ENCODE results near the gene MRS2. TPM values are rescaled to one million over a fixed set of nuclear protein-coding genes. Genes with fewer than 3 reads are reported as not detected.

The MRS2 gene
- total RNA-seq, 1 experiment from 2014 or later, result 19.8 TPM

DNA sequence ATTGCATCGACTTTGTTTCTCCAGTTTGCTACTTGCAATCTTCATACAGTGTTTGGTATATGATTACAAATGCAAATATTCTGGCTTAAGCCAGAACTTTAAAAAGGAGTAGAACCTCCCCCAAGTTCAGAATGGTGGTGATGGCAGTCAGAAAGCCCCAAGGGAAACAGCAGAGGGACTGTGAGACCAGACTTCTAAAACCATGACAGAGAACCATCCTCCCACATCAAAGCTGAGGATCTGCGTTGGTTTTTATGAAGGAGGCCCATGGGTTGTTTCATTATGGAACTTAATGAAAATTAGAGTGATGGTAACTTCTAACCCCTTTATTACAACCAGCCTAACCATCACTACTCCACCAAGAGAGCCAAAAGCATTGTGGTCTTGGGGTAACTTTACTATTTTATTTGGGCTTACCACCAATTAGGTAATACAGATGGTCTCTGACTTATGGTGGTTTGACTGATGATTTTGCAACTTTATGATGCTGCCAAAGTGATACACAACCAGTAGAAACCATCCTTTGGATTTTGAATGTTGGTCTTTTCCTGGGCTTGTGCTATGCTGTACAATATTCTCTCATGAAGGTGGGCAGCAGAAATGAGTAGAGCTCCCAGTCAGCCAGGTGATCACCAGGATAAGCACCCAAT lies 10.9 kb upstream of the MRS2 start:
- POLR2A ChIA-PET (ENCODE audit: unreplicated experiment), result no interaction called here
- no peak for ATAC-seq

DNA sequence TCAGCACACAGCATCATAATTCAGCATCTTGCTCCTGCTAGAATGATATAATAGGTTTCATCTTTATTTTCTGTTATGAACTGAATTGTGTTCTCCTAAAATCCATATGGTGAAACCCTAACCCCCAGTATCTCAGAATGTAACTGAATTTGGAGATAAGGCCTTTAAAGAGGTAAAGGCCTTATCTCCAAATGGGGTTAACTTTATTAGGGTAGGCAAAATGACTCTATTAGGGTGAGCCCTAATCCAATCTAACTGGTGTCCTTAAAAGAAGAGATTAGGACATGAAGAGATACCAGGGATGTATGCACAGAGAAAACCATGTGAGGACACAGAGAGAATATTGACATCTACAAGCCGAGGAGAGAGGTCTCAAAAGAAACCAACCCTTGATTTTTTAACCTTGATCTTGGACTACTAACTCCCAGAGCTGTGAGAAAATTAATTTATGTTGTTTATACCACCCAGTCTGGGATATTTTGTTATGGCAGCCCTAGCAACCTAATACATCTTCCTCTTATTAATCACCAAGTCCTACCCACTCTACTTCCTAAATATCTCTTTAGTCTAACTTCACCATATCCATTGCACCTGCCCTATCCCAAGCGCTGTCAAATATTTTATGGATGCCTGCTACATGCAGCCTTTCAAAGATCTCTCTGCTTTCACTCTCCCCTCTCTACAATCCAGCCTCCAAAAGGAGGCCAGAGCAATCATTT lies 8.5 kb upstream of the MRS2 start:
- BruUV-seq (replicated peaks), result no TSS peak
- Histone ChIP-seq H3K36me3 (ENCODE audit: low read depth, low read length) (no peaks in the 10 kb centered on the region), H3K27me3 (ENCODE audit: low read length) (no peaks in the 10 kb centered on the region), H3K4me1 (ENCODE audit: insufficient read depth, low read length) (peaks cover 8% of the 10 kb centered on the region), H3F3A (ENCODE audit: low read length, unreplicated experiment) (no peaks in the 10 kb centered on the region), H4K20me1 (ENCODE audit: low read length) (no peaks in the 10 kb centered on the region), H3K9me2 (replicated peaks; ENCODE audit: low read length) (no peaks in the 10 kb centered on the region), H3K27ac (ENCODE audit: low read length) (no peak overlapping the region), H3K4me2 (ENCODE audit: low read length) (no peak overlapping the region), H3K79me2 (ENCODE audit: low read length) (no peaks in the 10 kb centered on the region), H3K9ac (ENCODE audit: low read length) (no peak overlapping the region), H3K4me3 (ENCODE audit: low read length) (no peak overlapping the region), H3K9me3 (ENCODE audit: low read length) (no peaks in the 10 kb centered on the region), H2AFZ (ENCODE audit: low read length) (no peak overlapping the region)
- CTCF ChIA-PET, result no interaction called here
- no peak for DNase-seq
- ATAC-seq, result no peak
- intact Hi-C loops (cut with micrococcal nuclease), result no loop called here
- POLR2A ChIA-PET (ENCODE audit: unreplicated experiment), result no interaction called here
- TF ChIP-seq EZH2 (IDR thresholded peaks at IDR 0.05; ENCODE audit: low read length, unreplicated experiment) (no peak), EZH2phosphoT487 (IDR thresholded peaks at IDR 0.05; ENCODE audit: borderline replicate concordance, low read length) (no peak)
- TF ChIP-seq, protein P1, sequence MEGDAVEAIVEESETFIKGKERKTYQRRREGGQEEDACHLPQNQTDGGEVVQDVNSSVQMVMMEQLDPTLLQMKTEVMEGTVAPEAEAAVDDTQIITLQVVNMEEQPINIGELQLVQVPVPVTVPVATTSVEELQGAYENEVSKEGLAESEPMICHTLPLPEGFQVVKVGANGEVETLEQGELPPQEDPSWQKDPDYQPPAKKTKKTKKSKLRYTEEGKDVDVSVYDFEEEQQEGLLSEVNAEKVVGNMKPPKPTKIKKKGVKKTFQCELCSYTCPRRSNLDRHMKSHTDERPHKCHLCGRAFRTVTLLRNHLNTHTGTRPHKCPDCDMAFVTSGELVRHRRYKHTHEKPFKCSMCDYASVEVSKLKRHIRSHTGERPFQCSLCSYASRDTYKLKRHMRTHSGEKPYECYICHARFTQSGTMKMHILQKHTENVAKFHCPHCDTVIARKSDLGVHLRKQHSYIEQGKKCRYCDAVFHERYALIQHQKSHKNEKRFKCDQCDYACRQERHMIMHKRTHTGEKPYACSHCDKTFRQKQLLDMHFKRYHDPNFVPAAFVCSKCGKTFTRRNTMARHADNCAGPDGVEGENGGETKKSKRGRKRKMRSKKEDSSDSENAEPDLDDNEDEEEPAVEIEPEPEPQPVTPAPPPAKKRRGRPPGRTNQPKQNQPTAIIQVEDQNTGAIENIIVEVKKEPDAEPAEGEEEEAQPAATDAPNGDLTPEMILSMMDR (conservative IDR thresholded peaks at IDR 0.05; ENCODE audit: low read depth, low read length), result no peak

More for the DNA sequence above, 10.9 kb upstream of the MRS2 start:
- CTCF ChIA-PET, result interaction anchor here (1.0 kb wide), 1 partner anchor 109 kb away, joined by 5 read pairs; no protein-coding TSS in a partner anchor
- Histone ChIP-seq H3F3A (ENCODE audit: low read length, unreplicated experiment) (no peaks in the 10 kb centered on the region), H3K4me2 (ENCODE audit: low read length) (no peak overlapping the region), H3K4me3 (ENCODE audit: low read length) (no peak overlapping the region), H3K27me3 (ENCODE audit: low read length) (no peaks in the 10 kb centered on the region), H2AFZ (ENCODE audit: low read length) (no peak overlapping the region), H3K36me3 (ENCODE audit: low read depth, low read length) (no peaks in the 10 kb centered on the region), H4K20me1 (ENCODE audit: low read length) (no peaks in the 10 kb centered on the region), H3K9me3 (ENCODE audit: low read length) (no peaks in the 10 kb centered on the region), H3K27ac (ENCODE audit: low read length) (no peak overlapping the region), H3K9me2 (replicated peaks; ENCODE audit: low read length) (no peaks in the 10 kb centered on the region), H3K79me2 (ENCODE audit: low read length) (no peaks in the 10 kb centered on the region), H3K9ac (ENCODE audit: low read length) (no peak overlapping the region), H3K4me1 (ENCODE audit: insufficient read depth, low read length) (peaks cover 8% of the 10 kb centered on the region)
- DNase-seq, result no peak
- BruUV-seq (replicated peaks), result no TSS peak
- TF ChIP-seq EZH2phosphoT487 (IDR thresholded peaks at IDR 0.05; ENCODE audit: borderline replicate concordance, low read length) (no peak), EZH2 (IDR thresholded peaks at IDR 0.05; ENCODE audit: low read length, unreplicated experiment) (no peak)
- TF ChIP-seq, protein P1 (conservative IDR thresholded peaks at IDR 0.05; ENCODE audit: low read depth, low read length), result no peak
- intact Hi-C loops (cut with micrococcal nuclease), result no loop called here
